ENCODE measurements around the gene ANO10.

GRCh38 chr3:43391621-43392020, 230.2 kb downstream of the ANO10 start:
- TF ChIP-seq POLR2AphosphoS5 (IDR thresholded peaks at IDR 0.05): no peak
- no peak for TF ChIP-seq CTCF (IDR thresholded peaks at IDR 0.05)
- no peak for TF ChIP-seq POLR2A (IDR thresholded peaks at IDR 0.05)
- TF ChIP-seq EP300 (IDR thresholded peaks at IDR 0.05): no peak

Data from stomach (tissue), 4 donors.